ENCODE measurements around the gene PTPRG.

Gene PTPRG

GRCh38 chr3:61912158-61912557 is 350.8 kb downstream of the PTPRG start:
- TF ChIP-seq MAX (IDR thresholded peaks at IDR 0.05), result no peak
- TF ChIP-seq TCF12 (IDR thresholded peaks at IDR 0.05; ENCODE audit: low read depth), result no peak
- TF ChIP-seq YY1 (IDR thresholded peaks at IDR 0.05; ENCODE audit: low read depth), result no peak
- TF ChIP-seq REST (IDR thresholded peaks at IDR 0.05; ENCODE audit: low read depth), result no peak
- no peak for TF ChIP-seq CREB1 (IDR thresholded peaks at IDR 0.05; ENCODE audit: low read depth)
- no peak for TF ChIP-seq NFIC (IDR thresholded peaks at IDR 0.05)
- no peak for TF ChIP-seq EGR1 (IDR thresholded peaks at IDR 0.05)
- TF ChIP-seq RAD21 (IDR thresholded peaks at IDR 0.05; ENCODE audit: low read depth), result no peak
- no peak for TF ChIP-seq FOXM1 (IDR thresholded peaks at IDR 0.05; ENCODE audit: borderline replicate concordance, low read depth)
- no peak for TF ChIP-seq ZBTB7A (IDR thresholded peaks at IDR 0.05; ENCODE audit: low read depth)
- no peak for TF ChIP-seq EP300 (IDR thresholded peaks at IDR 0.05; ENCODE audit: borderline replicate concordance)

GRCh38 chr3:61913701-61914100 is 352.3 kb downstream of the PTPRG start:
- no peak for TF ChIP-seq CEBPB (IDR thresholded peaks at IDR 0.05)

GRCh38 chr3:61914276-61914675 is 352.9 kb downstream of the PTPRG start:
- TF ChIP-seq USF1 (IDR thresholded peaks at IDR 0.05), result no peak

GRCh38 chr3:61915296-61915695 is 353.9 kb downstream of the PTPRG start:
- TF ChIP-seq TAF1 (IDR thresholded peaks at IDR 0.05; ENCODE audit: low read depth), result no peak
- no peak for TF ChIP-seq REST (IDR thresholded peaks at IDR 0.05; ENCODE audit: low read depth)
- no peak for TF ChIP-seq RAD21 (IDR thresholded peaks at IDR 0.05; ENCODE audit: low read depth)
- TF ChIP-seq EP300 (IDR thresholded peaks at IDR 0.05; ENCODE audit: borderline replicate concordance), result no peak
- no peak for TF ChIP-seq USF1 (IDR thresholded peaks at IDR 0.05)
- TF ChIP-seq NFIC (IDR thresholded peaks at IDR 0.05), result no peak
- TF ChIP-seq TCF12 (IDR thresholded peaks at IDR 0.05; ENCODE audit: low read depth), result no peak
- TF ChIP-seq FOXM1 (IDR thresholded peaks at IDR 0.05; ENCODE audit: borderline replicate concordance, low read depth), result no peak
- no peak for TF ChIP-seq CEBPB (IDR thresholded peaks at IDR 0.05)
- no peak for TF ChIP-seq MAX (IDR thresholded peaks at IDR 0.05)
- TF ChIP-seq YY1 (IDR thresholded peaks at IDR 0.05; ENCODE audit: low read depth), result no peak

GRCh38 chr3:61919371-61919770 is 358.0 kb downstream of the PTPRG start:
- TF ChIP-seq ZBTB7A (IDR thresholded peaks at IDR 0.05; ENCODE audit: low read depth) (no peak), YY1 (IDR thresholded peaks at IDR 0.05; ENCODE audit: low read depth) (no peak), TCF12 (IDR thresholded peaks at IDR 0.05; ENCODE audit: low read depth) (no peak), FOXM1 (IDR thresholded peaks at IDR 0.05; ENCODE audit: borderline replicate concordance, low read depth) (no peak), CEBPB (IDR thresholded peaks at IDR 0.05) (no peak)

GRCh38 chr3:61922118-61922517 is 360.7 kb downstream of the PTPRG start:
- TF ChIP-seq NFIC (IDR thresholded peaks at IDR 0.05) (no peak), TEAD4 (IDR thresholded peaks at IDR 0.05) (no peak), TCF12 (IDR thresholded peaks at IDR 0.05; ENCODE audit: low read depth) (no peak), MAX (IDR thresholded peaks at IDR 0.05) (no peak), RAD21 (IDR thresholded peaks at IDR 0.05; ENCODE audit: low read depth) (no peak), USF1 (IDR thresholded peaks at IDR 0.05) (no peak), EP300 (IDR thresholded peaks at IDR 0.05; ENCODE audit: borderline replicate concordance) (no peak), ZBTB7A (IDR thresholded peaks at IDR 0.05; ENCODE audit: low read depth) (no peak), CREB1 (IDR thresholded peaks at IDR 0.05; ENCODE audit: low read depth) (no peak), CEBPB (IDR thresholded peaks at IDR 0.05) (no peak), FOXM1 (IDR thresholded peaks at IDR 0.05; ENCODE audit: borderline replicate concordance, low read depth) (no peak)
